OCI-LY7 (cell line): ENCODE results near the gene GPRC5B. TPM values are rescaled to one million over a fixed set of nuclear protein-coding genes. Genes with fewer than 3 reads are reported as not detected.

ENCODE experiments used
- BruUV-seq: library from RNA; stranded (reverse); fragments of 400-500 nt; replicated peaks from 2 replicates; lab custom pipeline; 2021; lab: Mats Ljungman, UMichigan
- CTCF ChIA-PET: fragments of 300-600 bp; sonication (Branson Sonifier 250); formaldehyde crosslinking; loops from one replicate; lab custom pipeline; 2022; ENCODE audit warnings: antibody characterized with exemption; ENCODE audit not compliant: unreplicated experiment; lab: Charles Lee
- POLR2A ChIA-PET: fragments of 300-600 bp; sonication (Branson Sonifier 250); formaldehyde crosslinking; loops from one replicate; lab custom pipeline; 2022; ENCODE audit warnings: antibody characterized with exemption; lab: Charles Lee
- DNase-seq: peaks from one replicate; pipeline ENCODE4 v3.0.0-alpha.2; 2015; ENCODE audit warnings: low spot score
- H2AFZ ChIP-seq: fragments of 200-600 bp; sonication (generic), shearing (Covaris generic); 2 replicates; pipeline ENCODE4 v1.6.1; 2014; ENCODE audit warnings: mild to moderate bottlenecking, antibody characterized with exemption, low read length, moderate library complexity
- H3K27ac ChIP-seq: fragments of 200-600 bp; sonication (generic); 2 replicates; pipeline ENCODE4 v1.5.1; 2014; ENCODE audit warnings: mixed run types, low read depth, mild to moderate bottlenecking, moderate library complexity, low read length, inconsistent platforms; ENCODE audit not compliant: poor library complexity, severe bottlenecking
- H3K36me3 ChIP-seq: fragments of 200-600 bp; sonication (generic); 2 replicates; pipeline ENCODE4 v1.6.1; 2014; ENCODE audit warnings: mild to moderate bottlenecking, antibody characterized with exemption, low read length, moderate library complexity, mixed read lengths; ENCODE audit not compliant: insufficient read depth
- H3K4me1 ChIP-seq: fragments of 200-600 bp; sonication (generic); 2 replicates; pipeline ENCODE4 v1.5.1; 2014; ENCODE audit warnings: mild to moderate bottlenecking, low read length; ENCODE audit not compliant: insufficient read depth, poor library complexity, severe bottlenecking
- H3K4me2 ChIP-seq: fragments of 200-600 bp; sonication (generic); 2 replicates; pipeline ENCODE4 v1.6.1; 2014; ENCODE audit warnings: mild to moderate bottlenecking, low read length
- H3K4me3 ChIP-seq: fragments of 200-600 bp; sonication (generic); 2 replicates; pipeline ENCODE4 v1.5.1; 2014; ENCODE audit warnings: mild to moderate bottlenecking, low read depth, low read length; ENCODE audit not compliant: poor library complexity, severe bottlenecking
- H3K79me2 ChIP-seq: fragments of 200-600 bp; sonication (generic); 2 replicates; pipeline ENCODE4 v1.6.1; 2016; ENCODE audit warnings: low read depth, mild to moderate bottlenecking, low read length, moderate library complexity, mixed read lengths; ENCODE audit not compliant: insufficient read depth
- H3K9me2 ChIP-seq: fragments of 200-600 bp; sonication (generic); 2 replicates; pipeline ENCODE4 v1.6.1; 2016; ENCODE audit warnings: mild to moderate bottlenecking, low read length, mixed read lengths; ENCODE audit not compliant: insufficient read depth
- H3K9me3 ChIP-seq: fragments of 200-600 bp; sonication (generic); 2 replicates; pipeline ENCODE4 v1.6.1; 2014; ENCODE audit warnings: mild to moderate bottlenecking, mixed run types, low read length, mixed read lengths
- H4K20me1 ChIP-seq: fragments of 200-600 bp; sonication (generic); 2 replicates; pipeline ENCODE4 v1.6.1; 2014; ENCODE audit warnings: mild to moderate bottlenecking, antibody characterized with exemption, low read length, moderate library complexity, mixed read lengths; ENCODE audit not compliant: insufficient read depth
- CTCF ChIP-seq: fragments of 200-600 bp; sonication (generic); conservative IDR thresholded peaks from 2 replicates; pipeline ENCODE4 v1.5.1; 2014; ENCODE audit warnings: mild to moderate bottlenecking, antibody characterized with exemption, low read length, moderate library complexity, mixed read lengths
- EZH2phosphoT487 ChIP-seq: fragments of 200-600 bp; sonication (generic); IDR thresholded peaks from 2 replicates; pipeline ENCODE4 v1.6.1; 2018; ENCODE audit warnings: low read depth, borderline replicate concordance, mild to moderate bottlenecking, mixed run types, antibody characterized with exemption, low read length, moderate library complexity, mixed read lengths
- intact Hi-C: fragments of 100-400 bp; cut with micrococcal nuclease; formaldehyde crosslinking; loops from one replicate; pipeline ENCODE4 v1.10.0; 2022; ENCODE audit not compliant: unreplicated experiment
- total RNA-seq, 2 experiments: library from RNA; depleted of rRNA in 1 of 2; stranded (reverse); fragments of >200 nt in 1 of 2; shearing (Covaris generic) in 1 of 2; gene quantifications; 2 replicates each; pipeline ENCODE4 v1.2.3, GENCODE V29; 2014 to 2022

The GPRC5B gene
- total RNA-seq, 2 experiments from 2014 or later, result not detected

GRCh38 chr16:19856120-19856519 lies 28.5 kb downstream of the GPRC5B start:
- BruUV-seq, result no TSS peak
- no peak overlapping the region for H3K4me2 ChIP-seq

GRCh38 chr16:19854543-19854876 lies 30.1 kb downstream of the GPRC5B start:
- H2AFZ ChIP-seq, result no peak overlapping the region
- ChIA-PET POLR2A (no interaction called here), CTCF (no interaction called here)
- H3K4me1 ChIP-seq, result no peaks in the 10 kb centered on the region
- no peak overlapping the region for H3K4me3 ChIP-seq
- H4K20me1 ChIP-seq, result no peaks in the 10 kb centered on the region
- no peak for TF ChIP-seq EZH2phosphoT487
- TF ChIP-seq CTCF, result no peak
- no peak for DNase-seq
- no TSS peak for BruUV-seq
- no peak overlapping the region for H3K4me2 ChIP-seq
- intact Hi-C loops, result no loop called here
- H3K9me2 ChIP-seq, result no peaks in the 10 kb centered on the region
- H3K9me3 ChIP-seq, result no peaks in the 10 kb centered on the region
- H3K27ac ChIP-seq, result no peak overlapping the region
- no peaks in the 10 kb centered on the region for H3K36me3 ChIP-seq
- no peaks in the 10 kb centered on the region for H3K79me2 ChIP-seq

More at GRCh38 chr16:19856120-19856519, 28.5 kb downstream of the GPRC5B start:
- intact Hi-C loops, result no loop called here
- Histone ChIP-seq H3K36me3 (no peaks in the 10 kb centered on the region), H3K9me2 (no peaks in the 10 kb centered on the region), H3K4me1 (no peaks in the 10 kb centered on the region), H3K4me3 (no peak overlapping the region), H4K20me1 (no peaks in the 10 kb centered on the region), H3K79me2 (no peaks in the 10 kb centered on the region), H2AFZ (no peak overlapping the region), H3K27ac (no peak overlapping the region), H3K9me3 (no peaks in the 10 kb centered on the region)
- no peak for DNase-seq
- TF ChIP-seq EZH2phosphoT487, result no peak
- no peak for TF ChIP-seq CTCF
- POLR2A ChIA-PET, result no interaction called here
- CTCF ChIA-PET, result interaction anchor here (0.5 kb wide), 1 partner anchor 43 kb away, joined by 4 read pairs; no protein-coding TSS in a partner anchor

GRCh38 chr16:19853742-19854542 lies 30.7 kb downstream of the GPRC5B start:
- TF ChIP-seq CTCF, result no peak
- TF ChIP-seq EZH2phosphoT487, result no peak
- Histone ChIP-seq H2AFZ (no peak overlapping the region), H3K79me2 (no peaks in the 10 kb centered on the region), H3K36me3 (no peaks in the 10 kb centered on the region), H3K4me2 (no peak overlapping the region), H3K4me1 (no peaks in the 10 kb centered on the region), H4K20me1 (no peaks in the 10 kb centered on the region), H3K27ac (no peak overlapping the region), H3K9me2 (no peaks in the 10 kb centered on the region), H3K9me3 (no peaks in the 10 kb centered on the region), H3K4me3 (no peak overlapping the region)
- POLR2A ChIA-PET, result no interaction called here
- DNase-seq, result no peak
- no TSS peak for BruUV-seq
- CTCF ChIA-PET, result no interaction called here
- intact Hi-C loops, result no loop called here
